GM19324 (cell line): Measurements from ENCODE around the gene TBCA.

ENCODE experiments used
- ATAC-seq: cut with Tn5 transposase; IDR thresholded peaks from one replicate; pipeline ENCODE4 v1.9.1; 2021; ENCODE audit warnings: mild to moderate bottlenecking, moderate library complexity; ENCODE audit not compliant: unreplicated experiment, low FRiP score

The TBCA gene

DNA sequence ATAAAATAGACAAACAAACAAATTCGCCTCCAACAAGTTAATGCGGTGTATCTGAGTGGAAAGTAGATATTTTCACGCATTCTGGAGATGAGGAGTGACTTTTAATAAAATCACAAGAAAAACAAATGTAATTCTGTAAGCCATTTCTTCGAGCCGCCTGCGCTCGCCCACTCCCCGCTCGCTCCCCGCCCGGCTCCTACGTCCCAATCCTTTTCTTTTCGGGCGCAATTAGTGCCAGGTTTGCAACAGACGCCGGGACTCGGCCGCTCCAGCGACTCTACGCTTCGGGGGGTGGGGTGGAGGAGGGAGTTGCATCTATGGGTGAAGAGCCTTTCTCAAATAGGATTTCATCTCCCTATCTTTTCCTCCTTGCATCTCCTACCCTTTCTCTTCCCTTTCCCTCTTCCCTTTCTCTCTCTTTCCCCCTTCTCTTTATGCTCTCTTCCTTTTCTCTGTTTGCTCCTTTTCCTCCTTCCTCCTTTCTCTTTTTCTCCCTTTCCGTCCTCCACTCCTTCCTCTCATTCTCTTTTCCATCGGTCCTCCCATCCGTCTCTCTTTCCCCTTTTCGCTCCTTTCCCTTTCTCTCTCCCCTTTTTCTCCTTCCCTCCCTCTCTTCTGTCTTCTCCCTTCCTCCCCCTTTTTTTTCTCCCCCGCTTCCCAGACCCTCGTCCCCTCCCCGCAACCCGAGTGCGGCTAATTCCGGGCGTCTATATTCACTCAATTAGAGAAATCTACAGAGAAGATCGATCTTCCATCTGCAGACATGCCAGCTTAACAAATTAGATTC lies 131.6 kb downstream of the TBCA start:
- ATAC-seq, result no peak

DNA sequence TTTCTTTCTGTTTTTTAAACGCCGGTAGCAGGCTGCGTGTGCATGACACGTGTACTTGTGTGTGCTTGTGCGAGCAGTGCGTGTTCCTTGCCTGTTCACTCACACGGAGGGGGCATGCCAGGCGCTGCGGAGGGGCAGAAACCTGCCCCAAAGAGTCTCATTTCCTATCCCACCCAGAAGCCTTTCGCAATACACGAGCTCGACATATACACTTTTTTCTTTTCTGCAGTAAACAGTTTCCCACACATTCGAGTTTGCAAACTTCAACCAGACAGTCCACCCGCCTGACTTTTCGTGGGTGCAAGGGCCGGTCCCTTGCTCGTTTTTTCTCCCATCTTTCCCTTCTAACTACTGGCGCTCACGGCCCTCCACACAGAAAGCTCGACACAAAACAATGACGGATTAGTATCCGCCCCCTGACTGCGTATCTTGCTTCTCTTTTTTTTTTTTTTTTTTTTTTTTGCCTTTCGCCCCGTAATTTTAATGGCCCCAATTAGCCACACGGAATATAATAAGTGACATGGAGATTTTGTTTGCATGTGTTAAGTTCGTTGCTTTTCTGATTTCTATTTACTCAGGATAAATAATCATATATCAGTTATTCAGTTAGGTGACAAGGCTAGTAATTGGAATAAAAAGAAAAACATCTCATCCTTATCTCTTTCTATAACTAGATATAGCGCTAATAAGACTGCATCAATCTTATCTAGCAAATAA lies 132.3 kb downstream of the TBCA start:
- no peak for ATAC-seq

DNA sequence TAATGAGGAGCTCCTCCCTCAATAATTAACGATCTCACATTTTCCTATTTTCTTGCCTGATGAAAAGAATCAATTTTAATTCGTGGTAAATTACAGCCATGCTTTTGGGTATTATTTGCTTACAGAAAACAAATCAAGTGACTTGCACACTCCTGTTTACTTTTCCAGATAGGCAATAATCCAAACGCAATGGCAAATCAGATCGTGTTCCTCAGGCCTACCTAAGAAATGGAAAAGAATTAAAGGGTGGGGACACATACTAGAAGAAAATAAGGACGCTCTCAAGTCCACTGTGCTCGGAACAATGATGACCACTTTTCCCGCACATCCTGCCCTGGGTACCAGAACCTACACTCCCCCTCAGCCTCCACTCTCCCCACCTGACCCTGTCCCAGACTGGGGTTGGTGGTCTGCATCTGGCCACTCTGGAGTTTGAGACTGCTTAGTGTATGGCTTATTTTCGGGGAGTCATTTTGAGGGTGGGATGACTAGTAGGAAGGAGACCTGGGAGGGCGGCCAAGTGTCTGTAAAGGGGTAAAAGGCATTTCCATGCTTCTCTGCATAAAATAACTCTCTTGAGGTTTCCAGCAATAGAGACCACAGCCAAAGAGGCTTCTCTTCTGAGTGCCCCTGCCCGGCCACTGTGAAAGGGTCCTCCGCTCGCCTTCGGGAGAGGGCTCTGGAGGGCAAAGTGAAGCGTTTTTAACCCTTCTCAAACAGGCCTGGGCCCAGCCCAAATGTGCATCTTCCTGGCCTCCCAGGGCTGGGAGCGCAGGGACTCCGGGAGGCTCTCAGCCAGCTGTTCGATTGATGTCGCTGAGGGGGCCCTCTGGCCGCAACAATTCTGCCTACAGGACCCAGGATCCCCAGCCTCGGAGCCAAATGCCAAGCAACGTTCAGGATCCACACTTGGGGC lies 133.1 kb downstream of the TBCA start:
- no peak for ATAC-seq

DNA sequence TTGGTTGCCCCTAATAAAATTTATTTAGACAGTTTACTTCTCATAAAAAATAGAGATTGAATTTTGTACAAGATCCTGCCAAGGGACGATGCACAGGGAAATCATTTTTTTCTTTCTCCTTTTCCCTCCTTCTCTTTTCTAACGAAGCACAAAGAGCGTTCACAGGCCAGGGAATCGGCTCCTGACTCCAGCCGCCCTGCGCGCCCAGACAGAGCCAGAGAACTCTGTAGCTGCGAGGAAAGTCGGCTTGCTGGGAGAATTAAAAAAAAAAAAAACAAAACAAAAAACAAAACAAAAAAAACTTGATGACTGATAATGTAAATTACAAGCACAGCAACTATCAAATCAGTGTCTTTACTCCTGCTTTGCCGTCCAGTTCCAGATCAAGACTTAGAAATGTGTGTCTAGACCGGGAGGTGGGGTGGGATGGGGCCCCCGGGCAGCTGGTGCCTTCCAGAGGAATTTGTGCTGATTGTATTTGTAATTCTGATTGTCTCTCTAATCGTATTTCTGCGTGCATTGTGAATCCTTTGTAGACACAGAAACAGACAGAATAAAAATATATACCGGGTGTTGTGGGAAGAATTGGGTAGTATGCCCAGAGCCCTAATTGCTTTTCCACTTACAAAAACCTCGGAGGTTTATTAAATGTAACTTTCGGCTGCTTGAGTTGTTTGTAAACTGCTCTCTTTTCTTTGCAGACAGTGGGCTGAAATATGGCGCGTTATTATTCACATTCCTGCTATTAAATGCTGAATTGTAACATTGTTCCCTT lies 134.0 kb downstream of the TBCA start:
- ATAC-seq, result no peak

DNA sequence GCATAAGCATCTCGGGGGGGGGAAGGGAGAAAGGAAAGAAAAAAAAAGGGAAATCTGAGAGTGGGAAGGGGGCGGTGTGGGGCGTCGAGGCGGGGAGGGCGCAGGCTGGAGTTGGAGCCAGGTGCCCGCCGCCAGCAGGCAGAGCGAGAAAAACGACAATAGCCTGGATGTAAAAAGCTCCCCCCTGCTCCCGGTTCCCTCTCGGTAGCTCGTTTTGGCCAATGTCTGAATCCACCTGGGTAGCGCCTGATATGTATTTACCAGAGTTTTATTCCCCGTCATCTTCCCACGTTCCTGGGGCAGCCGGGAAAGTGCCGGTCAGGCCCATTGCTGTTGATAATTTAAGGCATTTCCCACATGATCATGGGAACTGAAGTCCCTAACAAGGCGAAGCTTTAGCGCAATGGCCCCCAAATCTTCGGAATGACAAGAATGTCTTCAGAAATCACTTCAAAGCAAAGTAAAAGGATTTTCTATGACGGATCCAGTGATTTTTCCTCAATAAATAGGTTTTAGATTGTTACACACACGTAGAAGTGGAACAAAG lies 134.7 kb downstream of the TBCA start:
- no peak for ATAC-seq
